Fibroblast of lung (primary cell): ENCODE data around the gene CPNE4. TPM values are rescaled to one million over a fixed set of nuclear protein-coding genes. Genes with fewer than 3 reads are reported as not detected.

ENCODE experiments used
- DNase-seq, 2 donors: peaks; one replicate each; pipeline versions ENCODE4 v3.0.0 to v3.0.0-alpha.2; 2010; ENCODE audit warnings: low read depth in 2 of 2
- H2AFZ ChIP-seq: 2 replicates; pipeline ENCODE4 v1.5.1; 2012; ENCODE audit warnings: low read length, control low read depth, inconsistent platforms
- H3K27ac ChIP-seq: 2 replicates; pipeline ENCODE4 v1.5.1; 2011; ENCODE audit warnings: low read length, control low read depth; ENCODE audit not compliant: insufficient read depth
- H3K27me3 ChIP-seq: 2 replicates; pipeline ENCODE4 v1.5.1; 2011; ENCODE audit warnings: mild to moderate bottlenecking, low read length; ENCODE audit not compliant: control insufficient read depth, insufficient read depth
- H3K36me3 ChIP-seq: 2 replicates; pipeline ENCODE4 v1.5.1; 2011; ENCODE audit warnings: low read length; ENCODE audit not compliant: control insufficient read depth, insufficient read depth
- H3K4me1 ChIP-seq: 2 replicates; pipeline ENCODE4 v1.5.1; 2011; ENCODE audit warnings: low read length; ENCODE audit not compliant: control insufficient read depth, insufficient read depth; ENCODE audit errors: extremely low read depth
- H3K4me2 ChIP-seq: 2 replicates; pipeline ENCODE4 v1.5.1; 2011; ENCODE audit warnings: low read length, control low read depth; ENCODE audit not compliant: insufficient read depth; ENCODE audit errors: extremely low read depth
- H3K4me3 ChIP-seq, 4 experiments: fragments of 200-600 bp in 1 of 4; sonication (generic) in 1 of 4; replicated peaks in 1 of 4; 2 replicates each; pipeline ENCODE4 v1.5.1; 2011 to 2016; ENCODE audit warnings: low read length in 4 of 4, low read depth in 3 of 4, mild to moderate bottlenecking in 3 of 4, control low read depth in 2 of 4, inconsistent platforms in 1 of 4, mixed read lengths in 1 of 4; ENCODE audit not compliant: insufficient read depth in 1 of 4; ENCODE audit errors: control extremely low read depth in 1 of 4
- H3K79me2 ChIP-seq: 2 replicates; pipeline ENCODE4 v1.5.1; 2012; ENCODE audit warnings: mild to moderate bottlenecking, low read length, inconsistent platforms; ENCODE audit not compliant: control insufficient read depth, insufficient read depth
- H3K9ac ChIP-seq: 2 replicates; pipeline ENCODE4 v1.5.1; 2011; ENCODE audit warnings: mild to moderate bottlenecking, low read length, control low read depth; ENCODE audit not compliant: insufficient read depth
- H3K9me3 ChIP-seq: 2 replicates; pipeline ENCODE4 v1.5.1; 2012; ENCODE audit warnings: low read depth, low read length; ENCODE audit not compliant: control insufficient read depth, insufficient read depth
- H4K20me1 ChIP-seq: 2 replicates; pipeline ENCODE4 v1.5.1; 2011; ENCODE audit warnings: low read length; ENCODE audit not compliant: control insufficient read depth, insufficient read depth; ENCODE audit errors: extremely low read depth
- CTCF ChIP-seq, 2 donors: IDR thresholded peaks in 1 of 2; conservative IDR thresholded peaks in 1 of 2; 1 replicate in 1 of 2; 2 replicates in 1 of 2; pipeline ENCODE4 v1.5.1; 2011 to 2012; ENCODE audit warnings: low read length in 2 of 2, control low read depth in 1 of 2, inconsistent platforms in 1 of 2, low read depth in 1 of 2, mild to moderate bottlenecking in 1 of 2
- EZH2 ChIP-seq: IDR thresholded peaks from 2 replicates; pipeline ENCODE4 v1.5.1; 2012; ENCODE audit warnings: low read length, control low read depth, mild to moderate bottlenecking; ENCODE audit errors: missing control alignments
- polyA plus RNA-seq, 2 donors: library from polyadenylated mRNA; depleted of rRNA in 1 of 2; stranded (reverse) in 1 of 2; unstranded in 1 of 2; fragments of >200 nt; gene quantifications; 2 replicates each; pipeline ENCODE4 v1.2.1, GENCODE V29; 2011 to 2012; ENCODE audit warnings: missing spikeins in 1 of 2
- total RNA-seq: library from RNA; depleted of rRNA; stranded (reverse); fragments of >200 nt; gene quantifications from 2 replicates; pipeline ENCODE4 v1.2.1, GENCODE V29; 2014

Gene CPNE4
- total and polyA plus RNA-seq, 2 donors (not counting 1 experiment from before 2014, with no cell fraction given): 0.17 TPM; not detected in 1

DNA sequence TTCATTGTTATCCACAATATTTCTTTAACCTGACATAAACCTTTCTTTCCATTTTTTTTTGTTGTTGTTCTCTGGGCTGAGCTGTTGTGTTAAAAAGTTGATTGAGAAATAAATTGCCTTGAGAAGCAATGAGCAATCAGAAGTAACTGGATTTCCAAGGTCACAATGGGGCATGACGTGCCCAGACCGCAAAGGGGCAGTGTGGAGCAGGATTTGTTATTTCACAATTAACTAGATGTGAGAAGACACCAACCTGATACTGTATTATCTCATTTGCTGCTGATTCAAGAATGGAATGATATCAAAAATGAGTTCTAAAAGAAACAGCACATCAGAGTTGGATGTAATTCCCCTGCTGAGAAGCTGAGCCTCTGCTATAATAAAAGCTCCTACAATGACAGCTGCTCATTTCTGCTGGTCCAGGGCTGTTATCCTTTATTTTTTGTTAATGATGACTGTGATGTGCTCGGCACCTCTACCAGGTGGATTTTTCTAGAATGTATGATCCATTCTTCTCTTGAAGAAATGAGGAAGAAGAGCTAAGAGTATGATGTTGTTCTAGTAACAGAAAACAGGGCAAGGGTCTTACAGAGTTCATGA lies 28.1 kb downstream of the CPNE4 start:
- H3K4me3 ChIP-seq: no peak overlapping the region
- no peaks in the 10 kb centered on the region for H3K9me3 ChIP-seq
- DNase-seq: peak; percentile 14 to 43
- H3K9ac ChIP-seq: no peak overlapping the region
- H3K4me2 ChIP-seq: no peak overlapping the region
- H4K20me1 ChIP-seq: no peaks in the 10 kb centered on the region
- no peak overlapping the region for H3K27ac ChIP-seq
- TF ChIP-seq EZH2: no peak
- peak; percentile 47 to 65 for TF ChIP-seq CTCF (conservative IDR thresholded peaks at IDR 0.05 in 1 of 2, IDR thresholded peaks at IDR 0.05 in 1 of 2; ENCODE audit: low read depth in 1 of 2, low read length in 2 of 2)
- H3K36me3 ChIP-seq: no peaks in the 10 kb centered on the region
- no peaks in the 10 kb centered on the region for H3K27me3 ChIP-seq
- H3K4me1 ChIP-seq: no peaks in the 10 kb centered on the region
- H3K79me2 ChIP-seq: no peaks in the 10 kb centered on the region
- H2AFZ ChIP-seq: no peak overlapping the region

DNA sequence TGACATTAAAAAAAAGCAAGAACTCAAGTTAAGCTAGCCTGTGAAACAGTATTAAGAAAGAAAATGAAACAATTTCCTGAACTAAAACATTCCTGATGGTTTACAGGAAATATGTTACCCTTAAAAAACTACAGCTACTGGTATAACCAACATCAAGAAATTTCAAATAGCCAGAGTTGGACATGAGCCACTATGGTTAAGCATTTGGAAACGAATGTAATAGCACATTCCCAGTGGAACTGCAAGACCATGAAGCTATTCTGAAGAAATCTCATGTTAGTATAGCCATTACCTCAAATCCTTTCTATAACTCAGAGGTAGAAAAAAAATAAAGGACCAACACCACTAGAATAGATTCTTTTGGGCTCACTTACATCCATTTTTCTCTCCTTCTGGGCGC lies 30.2 kb downstream of the CPNE4 start:
- H3K79me2 ChIP-seq: no peaks in the 10 kb centered on the region
- H3K9ac ChIP-seq: no peak overlapping the region
- H3K4me3 ChIP-seq: no peak overlapping the region
- H3K9me3 ChIP-seq: no peaks in the 10 kb centered on the region
- no peak overlapping the region for H3K4me2 ChIP-seq
- H3K4me1 ChIP-seq: no peaks in the 10 kb centered on the region
- peak; percentile 13 to 73 for DNase-seq
- H3K36me3 ChIP-seq: no peaks in the 10 kb centered on the region
- no peak overlapping the region for H2AFZ ChIP-seq
- TF ChIP-seq CTCF (conservative IDR thresholded peaks at IDR 0.05 in 1 of 2, IDR thresholded peaks at IDR 0.05 in 1 of 2; ENCODE audit: low read depth in 1 of 2, low read length in 2 of 2) (no peak), EZH2 (no peak)
- no peak overlapping the region for H3K27ac ChIP-seq
- H4K20me1 ChIP-seq: no peaks in the 10 kb centered on the region
- H3K27me3 ChIP-seq: no peaks in the 10 kb centered on the region

DNA sequence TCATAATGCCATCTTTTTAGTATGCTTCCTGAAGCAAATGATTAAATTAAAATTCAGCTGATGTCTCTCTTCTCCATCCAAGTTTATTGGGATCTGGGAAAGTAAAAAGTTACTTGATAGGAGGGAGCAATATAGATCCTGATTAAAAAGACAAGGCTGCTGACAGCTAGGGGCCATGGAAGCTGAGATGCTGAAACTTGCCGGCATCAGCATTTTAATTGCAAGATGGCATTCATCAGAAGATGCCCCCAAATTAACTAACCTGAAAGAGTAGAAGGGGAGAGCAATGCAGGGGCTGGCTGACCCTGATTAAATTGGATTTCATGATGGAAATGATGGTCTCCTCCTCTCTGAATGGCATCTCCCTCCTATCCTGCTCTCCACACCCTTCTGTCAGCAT lies 31.1 kb downstream of the CPNE4 start:
- no peak for TF ChIP-seq CTCF (conservative IDR thresholded peaks at IDR 0.05 in 1 of 2, IDR thresholded peaks at IDR 0.05 in 1 of 2; ENCODE audit: low read depth in 1 of 2, low read length in 2 of 2)
- TF ChIP-seq EZH2: no peak
- no peaks in the 10 kb centered on the region for H3K27me3 ChIP-seq
- H3K4me3 ChIP-seq: no peak overlapping the region
- H3K9me3 ChIP-seq: no peaks in the 10 kb centered on the region
- DNase-seq: no peak
- no peak overlapping the region for H3K9ac ChIP-seq
- no peaks in the 10 kb centered on the region for H3K4me1 ChIP-seq
- H3K27ac ChIP-seq: no peak overlapping the region
- H3K36me3 ChIP-seq: no peaks in the 10 kb centered on the region
- H3K79me2 ChIP-seq: no peaks in the 10 kb centered on the region
- H3K4me2 ChIP-seq: no peak overlapping the region
- H4K20me1 ChIP-seq: no peaks in the 10 kb centered on the region
- no peak overlapping the region for H2AFZ ChIP-seq
